Measurements from ENCODE around the gene PTPRD.
"Not testable (repeated sequence)": the region's sequence is repeated elsewhere in the genome, so short reads cannot be mapped to it uniquely, and the experiment has no call there.

The PTPRD gene

DNA sequence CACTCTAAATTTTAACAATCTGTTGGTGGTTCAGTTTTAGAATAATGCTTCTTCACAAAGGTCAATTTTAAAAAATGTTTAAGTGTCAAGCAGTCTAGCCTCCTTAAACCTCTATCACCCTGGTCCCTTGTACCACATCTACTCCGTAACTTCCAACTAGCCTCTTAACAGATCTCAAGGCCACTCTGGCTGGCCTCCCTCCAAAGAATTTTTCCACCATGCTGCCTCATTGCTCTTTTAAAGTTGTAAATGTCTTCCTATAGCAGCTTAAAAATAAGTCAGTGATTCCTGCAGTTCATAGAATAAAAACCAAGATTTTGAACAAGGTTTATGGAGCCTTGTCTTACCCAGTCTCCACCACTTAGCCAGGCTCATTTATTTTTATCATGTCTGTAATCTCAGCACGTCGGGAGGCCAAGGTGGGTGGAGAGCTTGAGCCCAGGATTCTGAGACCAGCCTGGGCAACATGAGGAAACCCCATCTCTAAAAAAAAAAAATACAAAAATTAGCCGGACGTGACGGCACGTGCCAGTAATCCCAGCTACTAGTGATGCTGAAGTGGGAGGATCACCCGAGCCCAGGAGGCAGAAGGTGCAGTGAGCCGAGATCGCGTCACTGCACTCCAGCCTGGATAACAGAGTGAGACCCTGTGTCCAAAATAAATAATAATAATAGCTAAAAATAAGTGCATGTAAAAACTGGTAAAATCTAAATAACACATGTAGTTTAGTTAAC lies 1888.4 kb downstream of the PTPRD start:
- DNase-seq (ENCODE audit: low read depth in 2 of 2) = no peak

GRCh38 chr9:8723195-8723594 lies 1889.6 kb downstream of the PTPRD start:
- DNase-seq (ENCODE audit: low read depth in 2 of 2) = no peak

GRCh38 chr9:8719833-8720486 lies 1892.8 kb downstream of the PTPRD start:
- no peak for DNase-seq (ENCODE audit: low read depth in 2 of 2)

DNA sequence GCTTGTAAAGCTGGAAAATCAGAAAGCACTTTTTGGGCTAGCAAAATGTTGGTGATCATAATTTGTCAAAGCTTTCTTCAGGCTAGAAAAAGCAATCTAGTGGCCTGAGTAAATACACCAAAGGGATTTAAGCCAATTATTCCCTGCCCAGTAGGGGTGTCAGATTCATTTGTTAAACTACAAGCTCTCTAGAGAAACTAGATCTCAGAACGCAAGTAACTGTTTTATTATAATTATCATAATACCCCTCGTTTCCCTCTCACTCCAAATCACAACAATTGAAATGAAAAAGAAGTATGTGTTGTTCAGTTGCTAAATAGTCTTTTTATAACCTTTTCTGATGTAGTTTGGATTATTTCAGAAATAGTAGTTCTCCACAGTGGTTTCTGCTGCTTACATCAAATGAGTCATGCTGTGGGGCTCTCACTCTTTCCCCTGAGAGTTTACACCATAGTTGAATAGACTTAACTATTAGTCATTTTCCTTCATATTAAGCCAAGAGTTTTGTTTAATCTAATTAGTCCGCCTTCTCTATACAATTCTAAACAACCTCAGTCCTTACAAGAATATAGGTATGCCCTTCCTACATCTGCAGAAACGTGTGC lies 1894.6 kb downstream of the PTPRD start:
- DNase-seq (ENCODE audit: low read depth in 2 of 2) = no peak

GRCh38 chr9:8717146-8717545 lies 1895.7 kb downstream of the PTPRD start:
- no peak for DNase-seq (ENCODE audit: low read depth in 2 of 2)

GRCh38 chr9:8715788-8716187 lies 1897.0 kb downstream of the PTPRD start:
- DNase-seq (ENCODE audit: low read depth in 2 of 2) = no peak

GRCh38 chr9:8713811-8714165 lies 1899.0 kb downstream of the PTPRD start:
- no peak for DNase-seq (ENCODE audit: low read depth in 2 of 2)

DNA sequence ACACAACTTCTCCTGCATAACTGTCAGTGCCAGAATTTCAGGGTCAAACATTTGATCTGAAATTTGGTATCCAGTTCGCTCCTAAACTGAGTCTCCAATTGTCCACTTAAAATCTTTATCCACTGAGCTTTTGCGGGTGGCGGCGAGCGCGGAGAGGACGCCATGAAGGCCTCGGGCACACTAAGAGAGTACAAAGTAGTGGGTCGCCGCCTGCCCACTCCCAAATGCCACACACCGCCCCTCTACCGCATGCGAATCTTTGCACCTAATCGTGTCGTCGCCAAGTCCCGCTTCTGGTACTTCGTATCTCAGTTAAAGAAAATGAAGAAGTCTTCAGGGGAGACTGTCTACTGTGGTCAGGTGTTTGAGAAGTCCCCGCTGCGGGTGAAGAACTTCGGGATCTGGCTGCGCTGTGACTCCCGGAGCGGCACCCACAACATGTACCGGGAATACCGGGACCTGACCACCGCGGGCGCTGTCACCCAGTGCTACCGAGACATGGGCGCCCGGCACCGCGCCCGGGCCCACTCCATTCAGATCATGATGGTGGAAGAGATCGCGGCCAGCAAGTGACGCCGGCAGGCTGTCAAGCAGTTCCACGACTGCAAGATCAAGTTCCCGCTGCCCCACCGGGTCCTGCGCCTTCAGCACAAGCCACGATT lies 1899.5 kb downstream of the PTPRD start:
- no peak for DNase-seq (ENCODE audit: low read depth in 2 of 2)

DNA sequence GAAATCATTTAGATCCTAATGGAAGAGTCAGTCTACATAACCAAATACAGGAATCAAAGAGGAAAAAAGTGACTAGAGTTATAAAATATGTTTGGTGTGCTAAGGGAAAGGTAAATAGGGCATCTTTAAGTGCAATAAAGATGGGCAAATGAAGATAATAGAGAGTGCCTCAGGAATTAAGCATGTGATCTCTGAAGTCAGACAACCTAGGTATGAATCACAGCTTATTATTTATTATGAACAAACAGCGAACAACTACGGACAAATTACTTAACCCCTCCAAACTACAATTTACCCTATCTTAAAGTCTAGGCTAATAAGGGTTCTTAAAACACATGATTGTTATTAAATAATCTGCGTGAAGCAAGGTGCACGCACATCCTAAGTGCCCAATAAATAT lies 1903.1 kb downstream of the PTPRD start:
- DNase-seq (ENCODE audit: low read depth in 2 of 2) = no peak

DNA sequence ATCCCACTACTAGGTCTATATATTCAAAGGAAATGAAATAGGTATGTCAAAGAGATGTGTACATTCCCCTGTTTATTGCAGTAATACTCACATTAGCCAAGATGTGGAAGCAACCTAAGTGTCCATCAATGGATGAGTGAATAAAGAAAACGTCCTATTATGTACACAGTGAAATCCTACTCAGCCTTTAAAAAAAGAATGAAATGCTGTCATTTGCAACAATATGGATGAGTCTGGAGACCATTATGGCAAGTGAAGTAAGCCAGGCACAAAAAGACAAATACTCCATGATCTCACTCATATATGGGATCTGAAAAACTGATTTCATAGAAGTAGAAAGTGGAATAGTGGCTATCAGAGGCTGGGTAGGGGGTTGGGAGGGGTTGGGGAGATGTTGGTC lies 1904.1 kb downstream of the PTPRD start:
- no peak for DNase-seq (ENCODE audit: low read depth in 2 of 2)

DNA sequence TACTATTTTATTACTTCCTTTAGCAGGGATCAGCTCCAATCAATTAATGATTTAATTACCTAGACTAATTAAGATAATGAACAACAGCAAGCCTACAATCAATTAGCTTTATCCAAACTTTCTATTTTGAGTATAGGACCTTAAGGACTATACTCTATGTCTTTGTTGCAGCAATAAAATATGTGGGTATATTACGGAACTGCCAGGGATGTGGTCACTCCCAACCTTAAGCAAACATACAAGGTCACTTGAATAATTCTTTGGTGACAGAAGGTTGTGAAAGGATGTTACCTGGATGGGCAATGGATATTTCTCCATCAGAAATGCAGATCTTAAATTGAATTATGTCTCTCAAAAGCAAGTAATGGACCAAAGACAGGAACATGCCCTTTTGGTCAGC lies 1905.8 kb downstream of the PTPRD start:
- no peak for DNase-seq (ENCODE audit: low read depth in 2 of 2)

- no peak for DNase-seq (ENCODE audit: low read depth in 2 of 2)
Measured at GRCh38 chr9:8706531-8706930, 1906.3 kb downstream of the PTPRD start.

DNA sequence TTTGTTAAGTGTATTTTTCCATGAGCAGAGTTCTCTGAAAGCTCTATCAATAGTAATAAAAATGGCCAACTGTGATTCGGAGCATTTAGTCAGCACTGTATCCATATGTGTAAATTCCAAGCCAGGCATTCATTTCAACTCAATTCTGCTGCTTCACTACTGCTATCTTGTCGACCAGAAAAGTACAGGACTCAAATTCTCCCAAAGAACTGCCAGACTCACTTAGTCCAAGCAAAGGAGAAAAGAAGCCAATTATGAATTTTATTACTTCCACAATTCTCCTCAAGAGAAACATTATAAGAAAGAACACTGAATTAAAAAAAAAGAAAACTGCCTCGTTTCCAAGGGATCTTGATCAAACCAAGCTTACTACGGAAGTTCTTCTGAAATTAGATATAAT lies 1906.9 kb downstream of the PTPRD start:
- no peak for DNase-seq (ENCODE audit: low read depth in 2 of 2)

DNA sequence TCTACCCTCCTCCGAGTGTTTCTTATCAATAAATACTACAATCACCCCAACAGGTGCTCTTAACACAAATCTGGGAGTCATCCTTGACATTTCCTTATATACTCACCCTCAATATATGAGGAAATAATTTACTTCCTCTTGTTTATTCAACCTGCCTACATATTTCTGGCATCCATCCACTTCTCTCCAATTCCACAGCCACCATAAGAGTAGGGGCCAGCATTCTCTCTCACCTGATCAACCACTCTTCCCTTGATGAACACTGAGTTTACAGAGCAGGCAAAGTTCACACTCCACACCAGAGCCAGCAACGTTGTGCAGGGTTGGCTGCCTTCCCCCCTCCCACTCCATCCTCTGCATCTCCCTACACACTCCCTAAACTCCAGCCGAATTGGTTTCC lies 1908.9 kb downstream of the PTPRD start:
- no peak for DNase-seq (ENCODE audit: low read depth in 2 of 2)

- DNase-seq (ENCODE audit: low read depth in 2 of 2) = no peak
Measured at GRCh38 chr9:8701904-8702303, 1910.9 kb downstream of the PTPRD start.

DNA sequence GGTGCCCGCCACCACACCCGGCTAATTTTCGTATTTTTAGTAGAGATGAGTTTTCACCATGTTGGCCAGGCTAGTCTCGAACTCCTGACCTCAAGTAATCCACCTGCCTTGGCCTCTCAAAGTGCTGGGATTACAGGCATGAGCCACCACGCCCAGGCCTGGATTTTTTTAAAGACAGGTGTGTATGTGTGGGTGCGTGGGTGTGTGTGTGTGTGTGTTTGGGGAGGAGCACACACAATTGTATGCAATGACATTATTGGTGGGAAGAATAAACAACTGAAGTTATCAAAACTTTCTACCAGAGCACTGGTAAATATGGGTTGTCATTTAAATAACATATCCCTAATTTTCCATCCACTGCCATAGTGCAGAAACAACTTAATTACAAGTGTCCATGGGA lies 1915.2 kb downstream of the PTPRD start:
- not testable (repeated sequence) for DNase-seq (ENCODE audit: low read depth in 2 of 2)

DNA sequence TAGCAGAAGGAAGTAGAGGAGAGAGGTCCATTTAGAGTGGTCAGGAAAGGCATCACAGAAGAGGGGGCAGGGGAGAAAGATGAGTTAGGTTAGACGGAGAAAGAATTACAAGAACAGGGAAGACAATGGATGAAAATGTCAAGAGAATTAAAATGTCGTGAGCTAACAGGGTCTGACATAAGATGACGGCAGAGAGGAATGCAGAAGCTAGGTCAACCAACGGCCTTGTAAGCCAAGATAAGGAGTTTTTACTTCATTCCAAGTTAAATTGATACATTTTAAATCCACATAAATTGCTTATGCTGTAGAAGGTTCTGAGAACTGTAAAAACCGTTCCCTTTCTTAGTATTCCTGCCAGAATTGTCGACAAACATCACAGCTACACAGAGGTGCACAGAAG lies 1916.3 kb downstream of the PTPRD start:
- DNase-seq (ENCODE audit: low read depth in 2 of 2) = no peak

DNA sequence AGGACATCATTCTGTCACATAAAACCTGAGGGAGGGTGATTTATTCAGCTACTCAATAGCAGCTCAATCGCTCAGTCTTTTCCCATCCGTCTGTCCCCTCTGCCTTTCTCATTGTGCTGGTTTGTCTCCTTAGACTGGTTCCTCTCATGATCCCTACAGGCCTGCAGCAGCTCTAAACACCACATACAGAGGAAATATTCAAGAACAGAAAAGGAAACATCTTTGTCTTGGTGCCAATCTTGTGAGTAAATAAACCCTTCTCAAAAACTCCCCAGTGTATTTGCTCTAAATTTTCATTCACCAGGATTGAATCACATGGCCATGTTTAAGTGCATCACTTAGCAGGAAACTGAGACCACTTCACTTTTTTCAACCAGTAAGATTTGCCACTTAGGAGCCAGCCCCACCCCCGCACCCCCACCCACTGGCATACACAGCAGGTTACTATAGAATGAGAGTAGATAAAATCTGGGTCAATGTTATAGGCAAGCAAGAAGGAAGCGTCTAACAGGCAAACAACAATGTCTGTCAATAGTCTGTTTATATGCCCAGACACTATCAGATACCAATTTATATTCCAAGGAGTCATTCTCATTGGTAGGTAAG lies 1917.7 kb downstream of the PTPRD start:
- DNase-seq (ENCODE audit: low read depth in 2 of 2) = no peak

GRCh38 chr9:8693464-8693863 lies 1919.3 kb downstream of the PTPRD start:
- no peak for DNase-seq (ENCODE audit: low read depth in 2 of 2)

DNA sequence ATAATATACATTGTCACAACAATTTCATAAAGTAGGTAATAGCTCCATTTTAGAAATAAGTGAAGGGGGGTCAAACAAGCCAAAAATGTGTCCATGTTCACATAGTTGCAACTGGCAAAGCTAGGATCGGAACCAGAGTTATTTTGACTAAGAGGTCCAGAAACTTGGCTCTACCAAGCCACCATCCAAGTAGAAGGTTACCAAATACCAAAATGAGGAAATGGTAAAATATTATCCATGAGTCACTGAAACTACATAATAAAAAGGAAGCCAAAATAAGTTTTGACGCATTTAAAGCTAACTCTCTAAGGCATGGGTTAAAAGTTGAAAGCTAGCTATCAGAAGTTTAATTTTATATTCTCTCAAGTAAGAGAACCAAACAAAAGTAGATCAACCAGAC lies 1926.3 kb downstream of the PTPRD start:
- no peak for DNase-seq (ENCODE audit: low read depth in 2 of 2)

GRCh38 chr9:8685825-8686224 lies 1927.0 kb downstream of the PTPRD start:
- DNase-seq (ENCODE audit: low read depth in 2 of 2) = no peak

DNA sequence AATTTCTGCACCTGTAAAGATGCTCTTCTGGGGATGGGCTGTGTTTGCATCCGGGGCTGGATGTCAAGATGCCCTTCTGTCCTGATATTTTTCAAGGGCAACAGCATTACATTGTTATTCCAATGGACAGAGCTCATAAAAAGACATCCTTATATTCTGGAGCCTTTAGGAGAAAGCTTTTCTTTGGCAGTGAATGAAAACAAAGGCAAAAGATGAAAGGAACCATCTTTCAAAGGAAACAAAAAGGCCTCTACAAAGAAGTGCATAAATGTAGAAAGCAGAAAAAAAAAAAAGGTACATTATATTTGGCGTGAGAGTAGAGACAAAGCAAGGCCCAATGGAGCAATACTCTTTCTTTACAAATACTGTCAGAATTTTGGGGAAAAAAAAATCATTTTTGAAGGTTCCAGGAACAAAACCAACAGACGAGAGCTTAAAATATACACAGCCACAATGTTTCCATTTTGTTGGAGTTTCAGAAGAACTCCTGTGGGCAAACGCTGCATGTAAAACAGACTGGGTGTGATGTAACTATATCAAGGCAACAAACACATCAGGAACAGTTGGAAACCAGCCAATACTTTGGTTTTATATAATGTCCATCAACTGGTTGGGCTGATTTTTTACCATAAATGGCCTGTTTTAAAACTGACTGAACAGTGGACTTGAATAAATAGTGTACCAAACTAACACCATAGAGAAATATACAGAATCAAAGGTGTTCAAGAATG lies 1927.7 kb downstream of the PTPRD start:
- no peak for DNase-seq (ENCODE audit: low read depth in 2 of 2)

All from stimulated activated CD8-positive, alpha-beta memory T cell treated with anti-CD3 and anti-CD28 coated beads, Interleukin-15, amount 100 ng/mL, for 4 hours (primary cell).